DOHH2 (cell line): ENCODE data around the gene AGMAT.
"Not testable (repeated sequence)": the region's sequence is repeated elsewhere in the genome, so short reads cannot be mapped to it uniquely, and the experiment has no call there.

ENCODE experiments used
- EZH2phosphoT487 ChIP-seq: fragments of 200-600 bp; sonication (generic); IDR thresholded peaks from 2 replicates; pipeline ENCODE4 v1.6.1; 2017; ENCODE audit warnings: borderline replicate concordance, mild to moderate bottlenecking, antibody characterized with exemption, low read length, moderate library complexity, mixed read lengths
- TF ChIP-seq, protein P1 (sequence below): fragments of 200-600 bp; sonication (generic); IDR thresholded peaks from one replicate; pipeline ENCODE4 v1.5.1; 2014; ENCODE audit warnings: antibody characterized with exemption, mild to moderate bottlenecking, low read depth, low read length; ENCODE audit not compliant: poor library complexity, severe bottlenecking

DNA sequence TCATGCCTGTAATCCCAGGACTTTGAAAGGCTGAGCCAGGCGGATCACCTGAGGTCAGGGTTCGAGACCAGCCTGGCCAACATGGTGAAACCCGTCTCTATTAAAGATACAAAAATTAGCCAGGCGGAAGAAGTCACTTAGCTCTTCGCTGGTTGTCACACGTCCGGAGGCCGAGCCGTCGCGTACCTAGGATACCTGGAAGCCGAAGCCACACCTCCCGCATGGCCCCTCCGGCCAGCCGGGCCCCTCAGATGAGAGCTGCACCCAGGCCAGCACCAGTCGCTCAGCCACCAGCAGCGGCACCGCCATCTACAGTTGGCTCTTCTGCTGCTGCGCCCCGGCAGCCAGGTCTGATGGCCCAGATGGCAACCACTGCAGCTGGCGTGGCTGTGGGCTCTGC, 19.5 kb upstream of the AGMAT start:
- TF ChIP-seq, protein P1, sequence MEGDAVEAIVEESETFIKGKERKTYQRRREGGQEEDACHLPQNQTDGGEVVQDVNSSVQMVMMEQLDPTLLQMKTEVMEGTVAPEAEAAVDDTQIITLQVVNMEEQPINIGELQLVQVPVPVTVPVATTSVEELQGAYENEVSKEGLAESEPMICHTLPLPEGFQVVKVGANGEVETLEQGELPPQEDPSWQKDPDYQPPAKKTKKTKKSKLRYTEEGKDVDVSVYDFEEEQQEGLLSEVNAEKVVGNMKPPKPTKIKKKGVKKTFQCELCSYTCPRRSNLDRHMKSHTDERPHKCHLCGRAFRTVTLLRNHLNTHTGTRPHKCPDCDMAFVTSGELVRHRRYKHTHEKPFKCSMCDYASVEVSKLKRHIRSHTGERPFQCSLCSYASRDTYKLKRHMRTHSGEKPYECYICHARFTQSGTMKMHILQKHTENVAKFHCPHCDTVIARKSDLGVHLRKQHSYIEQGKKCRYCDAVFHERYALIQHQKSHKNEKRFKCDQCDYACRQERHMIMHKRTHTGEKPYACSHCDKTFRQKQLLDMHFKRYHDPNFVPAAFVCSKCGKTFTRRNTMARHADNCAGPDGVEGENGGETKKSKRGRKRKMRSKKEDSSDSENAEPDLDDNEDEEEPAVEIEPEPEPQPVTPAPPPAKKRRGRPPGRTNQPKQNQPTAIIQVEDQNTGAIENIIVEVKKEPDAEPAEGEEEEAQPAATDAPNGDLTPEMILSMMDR: not testable (repeated sequence)
- not testable (repeated sequence) for TF ChIP-seq EZH2phosphoT487
